NCI-H82 treated with DMSO at 0.1 percent for 48 hours (cell line): ENCODE data around the gene CTNND2.

ENCODE experiments used
- DNase-seq: peaks from one replicate; lab custom pipeline; 2025; ENCODE audit not compliant: unreplicated experiment; lab: John Stamatoyannopoulos, UW

Gene CTNND2

DNA sequence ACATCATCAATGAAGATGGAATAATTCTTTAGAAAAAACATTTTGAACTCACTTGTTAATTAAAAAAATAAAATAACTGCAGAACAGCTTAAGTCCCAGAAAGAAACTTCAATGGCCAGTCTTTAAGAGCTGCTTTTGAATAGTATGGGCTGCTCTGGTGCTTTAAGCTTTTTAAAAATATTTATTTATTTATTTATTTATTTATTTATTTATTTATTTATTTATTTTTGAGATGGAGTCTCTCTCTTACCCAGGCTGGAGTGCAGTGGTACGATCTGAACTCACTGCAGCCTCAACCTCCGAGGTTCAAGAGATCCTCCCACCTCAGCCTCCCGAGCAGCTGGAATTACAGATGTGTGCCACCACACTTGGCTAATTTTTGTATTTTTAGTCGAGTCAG lies 626.9 kb downstream of the CTNND2 start:
- DNase-seq = no peak

DNA sequence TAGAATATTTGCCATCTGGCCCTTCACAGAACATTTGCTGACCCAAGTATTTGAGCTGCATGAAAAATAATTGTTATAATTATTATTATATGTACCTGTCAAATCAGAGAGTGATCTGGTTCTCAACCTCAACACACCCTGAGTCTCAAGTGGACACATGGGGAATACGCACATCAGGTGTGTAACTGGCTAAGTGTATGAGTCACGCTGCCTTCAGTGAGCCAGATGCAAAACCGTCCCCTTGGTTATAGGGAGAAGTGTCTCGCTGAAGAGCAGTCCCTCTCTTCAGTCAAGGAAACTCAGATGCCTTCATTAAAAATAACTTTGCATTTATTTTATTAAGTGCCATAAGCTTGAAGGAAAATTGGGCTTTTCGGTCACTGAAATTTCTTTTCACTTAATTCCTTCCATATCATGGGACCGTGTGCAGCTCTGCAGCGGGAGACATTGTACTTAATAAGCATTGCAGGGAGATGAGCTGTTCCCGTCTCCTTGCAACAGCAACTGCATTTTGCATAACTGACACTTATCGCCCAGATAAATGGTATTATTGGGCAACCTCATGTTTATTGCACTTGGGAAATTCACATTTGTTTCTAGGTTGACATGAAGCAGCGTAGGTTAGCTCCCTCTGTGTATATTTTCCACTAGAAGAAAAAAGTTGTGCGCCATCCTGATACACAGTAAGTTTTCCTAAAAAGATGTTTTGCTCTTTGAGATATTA lies 630.9 kb downstream of the CTNND2 start:
- no peak for DNase-seq

DNA sequence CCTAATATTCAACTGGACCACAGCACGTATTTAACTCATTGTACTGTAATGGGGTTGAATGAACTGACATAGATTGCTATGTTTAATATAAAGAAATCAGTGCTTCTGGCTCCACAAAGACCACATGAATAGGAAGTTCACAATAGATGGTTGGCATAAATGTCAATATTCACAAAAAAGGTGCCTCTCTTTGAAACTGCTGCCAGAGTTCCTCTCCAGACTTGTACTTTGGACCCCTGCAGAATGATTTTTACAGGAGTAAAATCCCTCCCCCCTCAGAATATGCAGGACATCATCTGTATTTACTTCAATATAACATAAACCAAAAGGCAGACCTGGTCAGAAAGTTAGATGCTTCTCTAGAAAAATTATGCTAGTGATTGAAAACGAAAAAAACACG lies 634.7 kb downstream of the CTNND2 start:
- DNase-seq = no peak

DNA sequence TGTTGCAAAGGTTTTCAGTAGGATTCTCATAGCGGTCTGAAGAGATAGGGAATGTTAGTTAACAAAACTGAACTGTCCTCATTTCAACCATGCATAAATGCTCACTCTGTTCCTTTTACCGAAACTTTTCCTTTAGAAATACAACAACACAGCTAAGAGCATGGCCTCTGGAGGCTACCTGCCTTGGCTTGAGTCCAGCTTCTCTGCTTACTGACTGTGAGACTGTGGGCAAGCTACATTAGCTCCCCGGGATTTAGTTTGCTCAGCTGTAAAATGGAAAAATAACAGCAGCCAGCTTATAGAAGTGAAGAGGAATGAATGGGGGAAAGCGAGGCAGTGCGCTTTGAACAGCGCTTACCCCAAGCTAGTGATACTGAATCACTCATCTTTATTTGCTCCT lies 635.4 kb downstream of the CTNND2 start:
- no peak for DNase-seq

DNA sequence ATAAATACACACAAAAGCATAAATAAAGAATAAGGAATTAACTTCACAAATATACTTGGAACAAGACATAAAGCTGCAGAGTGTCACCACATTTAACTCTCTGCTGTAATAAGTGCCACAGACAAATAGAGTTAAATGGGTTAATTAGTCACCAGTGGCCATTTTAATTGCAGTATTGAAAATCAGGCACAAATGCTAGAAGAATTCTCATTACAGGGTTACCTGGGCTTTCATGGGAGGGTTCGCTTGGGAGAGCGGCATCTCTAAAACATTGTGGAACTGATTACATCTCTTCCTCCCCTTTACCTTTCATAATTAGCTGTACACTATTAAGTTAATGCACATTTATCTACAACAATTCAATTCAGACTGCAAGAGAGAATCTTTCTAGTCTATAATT lies 637.9 kb downstream of the CTNND2 start:
- no peak for DNase-seq

DNA sequence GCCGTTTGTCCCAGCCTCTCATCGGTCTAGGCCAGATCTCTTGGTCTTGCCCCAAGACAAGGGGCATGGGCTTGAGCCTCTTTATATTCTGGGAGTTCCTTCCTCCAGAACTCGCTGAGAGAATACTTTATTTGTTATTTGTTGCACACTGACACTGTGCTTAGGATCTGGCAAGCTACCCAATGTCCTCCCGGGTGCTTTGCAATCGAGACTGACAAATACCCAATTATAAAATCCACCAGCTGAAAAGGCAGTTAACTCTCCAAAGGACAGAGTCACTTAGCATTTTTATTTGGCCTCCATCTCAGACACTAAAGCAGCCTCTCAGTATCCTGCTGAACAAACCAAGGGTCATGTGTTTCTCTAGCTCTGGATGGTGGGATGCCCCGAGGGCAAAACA lies 643.0 kb downstream of the CTNND2 start:
- DNase-seq = no peak

DNA sequence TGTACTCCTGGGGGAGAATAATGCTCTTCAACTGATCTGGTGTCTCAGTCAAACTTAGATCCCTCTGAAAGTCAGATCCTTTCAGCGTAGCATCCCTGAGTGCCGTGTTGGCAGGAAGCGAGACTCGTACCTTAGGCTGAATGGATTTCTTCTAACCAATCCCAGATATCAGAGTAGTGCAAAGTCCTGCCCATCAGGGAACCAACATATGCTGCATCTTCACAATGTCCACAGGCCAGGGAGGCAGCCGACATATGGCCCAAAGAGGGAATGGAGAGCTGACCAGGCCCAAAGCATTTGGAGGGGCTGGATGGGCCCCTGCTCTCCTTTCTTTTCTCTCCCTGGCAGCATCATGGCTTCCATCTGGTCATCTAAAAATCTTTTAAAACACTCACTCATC lies 646.2 kb downstream of the CTNND2 start:
- DNase-seq = no peak

DNA sequence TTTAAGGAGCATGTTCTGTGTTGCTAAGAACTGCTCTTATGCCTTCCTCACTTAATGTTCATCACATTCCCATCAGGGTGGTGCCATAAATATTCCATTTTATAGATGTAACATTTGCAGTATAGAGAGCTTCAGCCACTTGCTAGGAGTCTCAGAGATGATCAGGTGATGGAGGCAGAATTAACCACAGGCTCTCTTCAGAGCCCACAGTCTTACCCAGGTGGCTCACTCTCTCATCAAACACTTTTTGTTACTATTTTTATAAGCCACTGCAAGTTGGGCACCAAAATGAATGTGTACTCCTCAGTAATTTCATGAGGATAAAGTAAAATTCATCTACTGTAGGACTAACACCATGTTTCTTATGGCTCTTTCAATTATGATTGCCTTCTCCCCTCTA lies 651.7 kb downstream of the CTNND2 start:
- no peak for DNase-seq

DNA sequence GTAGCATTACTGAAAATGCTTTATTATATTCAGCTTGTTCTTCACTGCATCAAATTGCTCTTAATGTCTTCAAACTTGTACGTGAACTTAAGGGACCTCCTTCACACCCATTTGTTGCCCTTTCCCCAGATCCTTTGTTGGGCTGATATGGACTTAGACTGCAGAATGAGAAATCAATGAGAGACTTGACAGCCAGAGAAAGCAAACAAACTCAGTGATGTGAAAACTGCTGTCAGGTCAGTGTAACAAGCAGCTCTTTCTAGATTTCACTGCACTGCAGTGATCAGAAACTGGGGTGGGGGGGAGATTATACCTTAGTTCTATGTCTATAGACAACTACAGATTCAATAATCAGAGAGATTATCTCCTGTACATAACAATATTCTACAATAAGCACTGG lies 652.2 kb downstream of the CTNND2 start:
- no peak for DNase-seq

DNA sequence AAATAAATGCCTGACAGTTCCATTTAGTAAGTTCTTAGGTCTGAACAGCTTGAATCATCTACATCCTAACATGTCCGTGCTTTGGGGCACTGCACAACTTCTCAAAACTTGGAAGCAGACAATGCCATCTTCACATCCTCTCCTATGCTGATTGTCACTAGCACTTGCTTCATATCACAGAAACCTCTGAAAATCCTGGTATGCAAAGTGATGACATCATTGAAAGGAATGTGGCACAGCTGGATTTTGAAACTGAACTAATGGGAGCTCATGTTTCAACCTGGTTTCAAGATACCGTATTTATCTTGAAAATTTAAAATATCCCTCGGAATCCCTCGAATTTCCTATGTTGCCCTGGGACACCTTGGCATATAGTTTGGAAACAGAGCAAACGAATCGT lies 653.0 kb downstream of the CTNND2 start:
- DNase-seq = no peak

DNA sequence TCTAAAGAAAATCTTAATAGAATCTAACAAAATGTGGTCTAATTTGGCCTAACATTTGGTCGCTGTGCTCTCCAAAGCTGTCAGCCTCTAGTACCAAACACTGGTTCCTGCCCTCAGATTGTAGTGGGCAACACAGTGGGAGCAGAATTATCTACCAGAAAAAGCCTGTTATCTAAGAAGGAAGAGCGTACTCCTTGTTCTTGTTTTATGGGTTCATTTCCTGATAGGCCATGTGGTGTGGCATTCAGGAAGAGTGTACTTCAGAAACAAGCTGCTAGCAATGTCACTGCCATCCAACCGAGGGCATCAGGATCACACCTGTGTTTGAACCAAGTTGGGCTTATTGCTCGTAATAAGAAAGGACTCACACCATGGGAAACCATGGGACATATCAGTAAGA lies 655.3 kb downstream of the CTNND2 start:
- no peak for DNase-seq

DNA sequence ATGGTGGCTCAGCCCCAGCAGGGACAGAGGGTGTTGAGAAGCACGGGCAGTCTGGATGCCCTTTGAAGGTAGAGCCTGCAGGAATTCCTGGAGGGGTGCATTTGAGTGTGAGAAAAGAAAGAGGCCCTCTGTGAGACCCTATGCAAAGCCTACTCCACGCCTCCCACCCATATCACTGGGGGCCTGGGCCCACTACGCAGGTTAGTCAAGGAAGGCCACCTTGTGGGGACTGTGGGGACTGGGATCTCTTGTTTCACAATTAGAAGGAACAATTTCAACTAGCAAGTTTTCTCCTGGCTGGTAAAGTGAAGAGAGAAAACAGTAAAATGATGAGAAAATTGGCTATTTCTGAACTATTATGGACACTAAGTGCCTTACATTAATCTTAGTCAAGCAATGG lies 657.0 kb downstream of the CTNND2 start:
- DNase-seq = no peak

DNA sequence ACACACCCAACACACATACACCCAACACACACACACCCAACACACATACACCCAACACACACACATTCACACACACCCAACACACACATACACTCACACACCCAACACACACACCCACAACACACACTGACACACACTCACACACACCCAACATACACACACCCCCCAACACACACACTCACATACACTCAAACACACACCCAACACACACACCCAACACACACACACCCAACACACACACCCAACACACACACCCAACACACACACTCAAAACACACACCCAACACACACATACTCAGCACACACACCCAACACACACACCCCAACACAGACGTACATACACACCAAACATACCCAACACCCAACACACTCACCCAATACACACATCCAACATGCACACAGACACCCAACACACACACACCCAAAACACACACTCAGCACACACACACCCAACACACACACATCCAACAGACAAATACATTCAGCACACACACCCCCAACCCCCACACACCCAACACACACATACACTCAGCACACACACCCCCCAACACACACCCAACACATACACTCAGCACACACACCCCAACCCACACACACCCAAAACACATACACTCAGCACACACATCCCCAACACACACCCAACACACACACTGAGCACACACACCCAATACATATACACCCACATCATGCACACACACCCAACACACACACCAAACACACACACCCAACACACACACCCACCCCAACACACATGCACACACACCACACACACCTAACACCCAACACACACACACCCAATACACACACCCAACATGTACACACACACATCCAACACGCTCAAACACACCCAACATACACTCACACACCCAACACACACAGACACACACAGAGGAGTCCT lies 663.7 kb downstream of the CTNND2 start:
- no peak for DNase-seq

DNA sequence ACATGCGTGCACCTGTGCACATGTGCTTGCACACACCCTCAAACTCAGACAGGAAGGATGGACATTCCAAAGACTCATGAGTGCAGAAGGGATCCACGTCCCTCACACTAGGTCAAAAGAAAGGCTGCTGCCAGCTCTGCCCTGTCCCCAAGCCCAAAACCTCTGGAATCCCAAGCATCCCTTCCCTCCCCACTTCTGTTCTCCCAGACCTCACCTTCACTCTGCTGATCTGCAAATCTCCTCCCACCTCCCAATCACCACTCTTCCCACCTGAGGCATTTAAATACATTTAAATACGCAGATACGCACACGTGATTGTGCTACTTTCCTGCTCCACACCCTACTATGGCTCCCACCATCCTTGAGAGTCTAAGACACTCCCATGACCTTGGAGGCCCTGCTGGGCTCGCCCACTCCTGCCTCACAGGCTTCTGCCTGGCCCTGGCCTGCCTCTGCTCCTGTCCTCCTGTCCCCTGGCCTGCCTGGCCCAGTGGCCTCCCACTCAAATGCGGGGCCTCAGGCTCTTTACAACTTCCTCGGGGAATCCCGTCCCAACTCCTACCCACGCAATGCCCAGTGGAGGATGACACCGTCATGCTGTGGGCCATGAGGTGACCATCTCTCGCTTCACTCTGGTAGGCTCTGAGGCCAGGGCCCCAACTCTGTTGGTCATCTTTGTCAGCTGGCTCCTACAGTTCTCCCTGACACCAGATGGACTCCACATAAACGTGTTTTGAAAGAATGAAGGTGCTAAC lies 664.8 kb downstream of the CTNND2 start:
- DNase-seq = no peak

DNA sequence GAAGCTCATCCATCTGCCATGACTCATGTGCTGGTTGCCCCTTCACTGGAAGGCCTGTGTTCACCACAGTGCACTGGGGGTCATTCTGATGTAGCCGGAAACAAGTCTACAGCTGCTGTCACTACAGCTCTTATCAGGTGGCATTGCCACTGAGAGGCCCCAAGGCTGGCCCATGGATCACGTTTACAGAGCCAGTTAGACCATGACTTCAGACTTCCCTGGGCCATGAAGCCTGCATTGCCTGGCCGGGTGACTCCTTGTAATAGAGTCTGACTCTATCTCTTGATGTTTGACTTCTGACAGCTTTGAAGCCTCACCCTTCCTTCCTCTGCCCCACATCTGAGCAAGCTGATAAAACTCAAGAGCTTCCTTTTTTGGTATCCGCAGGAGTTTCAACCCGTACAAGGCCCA lies 669.7 kb downstream of the CTNND2 start:
- DNase-seq = no peak

DNA sequence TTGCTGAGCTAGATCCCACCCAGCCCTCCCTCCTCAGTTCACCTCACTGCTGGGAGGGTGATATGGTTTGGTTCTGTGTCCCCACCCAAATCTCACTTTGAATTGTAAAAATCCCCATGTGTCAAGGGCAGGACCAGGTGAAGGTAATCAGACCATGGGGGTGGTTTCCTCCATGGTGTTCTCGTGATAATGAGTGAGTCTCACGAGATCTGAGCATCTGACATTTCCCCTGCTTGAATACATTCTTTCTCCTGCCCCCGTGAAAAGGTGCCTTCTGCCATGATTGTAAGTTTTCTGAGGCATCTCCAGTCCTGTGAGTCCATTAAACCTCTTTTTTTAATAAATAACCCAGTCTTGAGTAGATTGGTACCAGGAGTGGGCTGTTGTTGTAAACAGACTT lies 673.4 kb downstream of the CTNND2 start:
- DNase-seq = no peak

DNA sequence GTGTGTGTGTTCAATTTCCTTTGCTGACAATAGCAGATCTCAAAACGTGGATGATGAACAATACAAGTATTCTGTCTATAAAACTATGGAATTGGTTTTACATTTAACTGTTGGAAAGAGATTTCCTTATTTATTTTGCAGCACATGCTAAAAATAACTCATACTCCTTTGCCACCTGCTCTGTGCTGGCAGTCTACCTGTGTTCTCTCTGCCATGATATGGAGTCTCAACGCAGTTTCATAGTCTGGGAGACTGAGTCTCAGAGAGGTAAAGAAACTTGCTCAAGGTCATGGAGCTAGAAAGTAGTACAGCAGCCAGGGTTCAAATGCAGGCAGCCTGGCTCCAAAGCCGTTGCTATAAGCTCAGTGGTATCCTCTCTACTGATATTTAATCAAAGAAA lies 677.2 kb downstream of the CTNND2 start:
- DNase-seq = no peak

DNA sequence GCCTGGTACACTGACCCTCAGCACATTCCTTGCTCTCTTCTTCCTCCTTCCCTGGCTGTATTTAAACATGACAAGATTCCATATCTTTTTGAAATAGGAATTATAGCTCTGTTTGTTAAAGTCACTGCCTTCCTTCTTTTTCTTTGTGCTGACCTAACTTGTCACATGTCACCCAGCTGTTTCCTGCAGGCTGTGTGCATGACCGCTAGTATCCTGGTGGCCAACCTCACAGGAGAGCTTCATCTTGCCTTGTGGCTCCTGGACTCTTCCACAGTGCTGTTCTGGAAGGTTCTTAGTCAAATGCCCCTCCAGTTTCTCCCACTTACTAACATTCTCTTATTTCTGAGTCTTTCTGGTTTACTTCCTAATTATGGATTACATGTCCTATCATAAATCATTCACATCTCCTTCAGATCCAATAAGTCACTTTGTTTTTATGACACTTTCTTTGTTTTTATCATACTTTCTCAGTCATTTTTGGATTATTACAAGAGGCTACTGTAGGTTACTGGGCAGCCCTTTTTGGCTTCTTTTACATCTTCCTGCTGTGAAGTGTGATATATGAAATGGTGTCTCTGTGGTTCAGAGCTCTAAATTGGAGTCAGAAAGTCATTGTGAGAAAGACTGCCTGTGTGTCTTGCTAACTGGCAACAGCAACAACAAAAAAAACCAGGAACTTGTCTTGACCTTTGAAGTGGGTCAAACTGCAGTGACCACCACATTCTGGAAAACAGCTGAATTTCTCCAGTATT lies 679.6 kb downstream of the CTNND2 start:
- DNase-seq = no peak

DNA sequence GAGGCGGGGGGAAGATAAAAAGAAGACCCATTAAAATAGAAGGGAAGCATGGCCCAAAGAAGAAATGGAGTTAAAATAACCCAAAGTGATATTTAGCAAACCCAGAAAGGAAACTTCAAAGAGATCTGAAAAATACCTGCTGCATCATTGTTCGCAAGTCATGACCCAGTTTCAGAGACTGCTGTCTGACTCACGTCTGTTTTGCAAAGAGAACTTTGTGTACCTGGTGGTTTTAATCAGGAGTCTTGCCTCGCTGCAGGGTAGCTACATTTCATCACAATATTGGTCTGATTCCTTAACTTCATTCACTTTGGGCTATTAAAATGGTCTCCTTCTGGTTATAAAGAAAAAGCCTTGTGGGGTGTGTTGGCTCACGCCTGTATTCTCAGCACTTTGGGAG lies 682.1 kb downstream of the CTNND2 start:
- DNase-seq = no peak

DNA sequence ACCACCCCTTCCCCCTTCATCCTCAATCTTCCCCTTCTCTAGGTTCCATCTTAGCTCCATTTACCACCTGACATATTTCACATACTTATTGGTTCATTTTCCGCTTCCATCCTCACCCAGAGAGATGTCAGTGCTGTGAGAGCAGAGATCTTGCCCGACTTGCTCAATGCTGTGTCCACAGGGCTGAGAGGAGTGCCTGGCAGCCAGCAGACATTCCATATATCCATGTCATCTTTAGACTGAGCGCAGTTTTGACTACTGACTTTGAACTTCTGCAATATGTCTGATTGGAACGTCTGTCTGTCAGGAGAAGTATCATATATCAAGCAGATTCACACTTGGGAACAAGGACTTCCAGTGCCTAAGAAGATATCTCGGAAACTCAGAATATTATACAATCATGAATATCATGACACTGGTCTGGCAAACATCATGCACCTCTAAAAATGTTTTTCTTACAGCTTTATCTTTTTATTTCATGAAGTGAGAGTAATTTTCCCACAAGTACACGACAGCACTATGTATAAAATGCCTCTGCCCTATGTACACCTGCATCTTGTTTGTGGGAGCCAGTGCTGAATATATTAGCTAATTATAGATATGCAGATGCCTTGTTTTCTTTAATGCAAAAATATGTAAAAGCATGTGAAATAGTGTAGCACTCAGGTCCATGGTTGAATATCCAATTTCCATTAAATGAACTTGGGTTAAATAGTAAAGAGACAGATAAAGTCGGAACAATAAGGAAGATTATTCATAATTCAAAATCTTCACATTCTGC lies 689.2 kb downstream of the CTNND2 start:
- no peak for DNase-seq
